ENCODE results near the gene PDXDC1.
"Not testable (repeated sequence)": the region's sequence is repeated elsewhere in the genome, so short reads cannot be mapped to it uniquely, and the experiment has no call there.

Gene PDXDC1

GRCh38 chr16:15016951-15017580 lies 42.2 kb downstream of the PDXDC1 start:
- not testable (repeated sequence) for DNase-seq (ENCODE audit: low spot score)

- DNase-seq (ENCODE audit: low spot score) = not testable (repeated sequence)
Measured at GRCh38 chr16:15021429-15021828, 46.6 kb downstream of the PDXDC1 start.

GRCh38 chr16:15022194-15022593 lies 47.4 kb downstream of the PDXDC1 start:
- peak; percentile 68 for DNase-seq (ENCODE audit: low spot score)

GRCh38 chr16:15023381-15024077 lies 48.7 kb downstream of the PDXDC1 start:
- not testable (repeated sequence) for DNase-seq (ENCODE audit: low spot score)

- DNase-seq (ENCODE audit: low spot score) = not testable (repeated sequence)
Measured at GRCh38 chr16:15024858-15025199, 50.0 kb downstream of the PDXDC1 start.

GRCh38 chr16:15025234-15025951 lies 50.6 kb downstream of the PDXDC1 start:
- not testable (repeated sequence) for DNase-seq (ENCODE audit: low spot score)

- DNase-seq (ENCODE audit: low spot score) = not testable (repeated sequence)
Measured at GRCh38 chr16:15027051-15027450, 52.2 kb downstream of the PDXDC1 start.

GRCh38 chr16:15027503-15028344 lies 52.9 kb downstream of the PDXDC1 start:
- DNase-seq (ENCODE audit: low spot score) = not testable (repeated sequence)

- not testable (repeated sequence) for DNase-seq (ENCODE audit: low spot score)
Measured at GRCh38 chr16:15028345-15028715, 53.5 kb downstream of the PDXDC1 start.

GRCh38 chr16:15028801-15029698 lies 54.2 kb downstream of the PDXDC1 start:
- not testable (repeated sequence) for DNase-seq (ENCODE audit: low spot score)

GRCh38 chr16:15029749-15030148 lies 54.9 kb downstream of the PDXDC1 start:
- not testable (repeated sequence) for DNase-seq (ENCODE audit: low spot score)

GRCh38 chr16:15031179-15031578 lies 56.4 kb downstream of the PDXDC1 start:
- no peak for DNase-seq (ENCODE audit: low spot score)

GRCh38 chr16:15031586-15031985 lies 56.8 kb downstream of the PDXDC1 start:
- no peak for DNase-seq (ENCODE audit: low spot score)

GRCh38 chr16:15032547-15033308 lies 57.9 kb downstream of the PDXDC1 start:
- DNase-seq (ENCODE audit: low spot score) = no peak

- no peak for DNase-seq (ENCODE audit: low spot score)
Measured at GRCh38 chr16:15033309-15033707, 58.5 kb downstream of the PDXDC1 start.

GRCh38 chr16:15034266-15035162 lies 59.7 kb downstream of the PDXDC1 start:
- DNase-seq (ENCODE audit: low spot score) = no peak

- DNase-seq (ENCODE audit: low spot score) = no peak
Measured at GRCh38 chr16:15035163-15035729, 60.4 kb downstream of the PDXDC1 start.

- DNase-seq (ENCODE audit: low spot score) = no peak
Measured at GRCh38 chr16:15037003-15037402, 62.2 kb downstream of the PDXDC1 start.

GRCh38 chr16:15037745-15038144 lies 62.9 kb downstream of the PDXDC1 start:
- no peak for DNase-seq (ENCODE audit: low spot score)
